Chondrocyte (in vitro differentiated cells): Measurements from ENCODE around the gene RANBP3L. TPM values are rescaled to one million over a fixed set of nuclear protein-coding genes. Genes with fewer than 3 reads are reported as not detected.

Experiments
- DNase-seq: peaks from one replicate; pipeline ENCODE4 v3.0.0; 2021; ENCODE audit warnings: mixed read lengths, low spot score
- H3K27ac Mint-ChIP-seq: one replicate; pipeline ENCODE4 v1.8.0; 2021; ENCODE audit warnings: mild to moderate bottlenecking, moderate library complexity, mixed read lengths; ENCODE audit not compliant: unreplicated experiment
- H3K27me3 Mint-ChIP-seq: 2 replicates; pipeline ENCODE4 v1.8.0; 2021; ENCODE audit warnings: low read depth, mixed read lengths
- H3K36me3 Mint-ChIP-seq: 2 replicates; pipeline ENCODE4 v1.8.0; 2021; ENCODE audit warnings: low read depth, mixed read lengths
- H3K4me1 Mint-ChIP-seq: 2 replicates; pipeline ENCODE4 v1.8.0; 2021; ENCODE audit warnings: low read depth, mild to moderate bottlenecking, mixed read lengths
- H3K4me3 Mint-ChIP-seq: one replicate; pipeline ENCODE4 v1.8.0; 2021; ENCODE audit warnings: mild to moderate bottlenecking, moderate library complexity, mixed read lengths; ENCODE audit not compliant: unreplicated experiment
- H3K9me3 Mint-ChIP-seq: 2 replicates; pipeline ENCODE4 v1.8.0; 2021; ENCODE audit warnings: low read depth, mixed read lengths
- total RNA-seq: library from RNA; stranded (reverse); gene quantifications from 3 replicates; pipeline ENCODE4 v1.2.1, GENCODE V29; 2021
- TF ChIP-seq, protein P1 (sequence below): fragments of 200-600 bp; sonication (generic); IDR thresholded peaks from 2 replicates; pipeline ENCODE4 v1.5.0; 2021; ENCODE audit warnings: antibody characterized with exemption, mild to moderate bottlenecking, moderate library complexity

The RANBP3L gene
- total RNA-seq, 1 donor from 2014 or later: 1.2 TPM

DNA sequence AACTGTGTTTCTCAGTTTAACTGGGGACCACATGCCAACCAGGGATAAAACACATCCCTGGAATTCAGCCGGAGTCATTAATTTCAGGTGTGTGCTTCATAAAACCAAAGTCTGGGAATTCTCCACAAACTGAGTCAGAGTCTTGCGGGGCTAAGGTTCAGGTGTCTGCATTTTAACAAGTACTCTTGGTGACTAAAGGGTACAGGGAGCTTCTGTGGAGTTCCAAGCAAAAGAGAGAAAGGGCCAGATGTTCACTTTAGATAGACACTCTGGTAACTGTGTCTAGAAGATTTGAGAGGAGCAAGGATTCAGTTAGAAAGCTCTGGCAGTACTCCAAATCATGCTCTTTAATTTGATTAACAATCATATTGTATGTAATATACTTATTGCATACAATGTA is 64.0 kb downstream of the RANBP3L start:
- peaks cover 48% of the 10 kb centered on the region for H3K4me1 Mint-ChIP-seq
- H3K4me3 Mint-ChIP-seq: no peak overlapping the region
- H3K27me3 Mint-ChIP-seq: no peaks in the 10 kb centered on the region
- H3K9me3 Mint-ChIP-seq: no peaks in the 10 kb centered on the region
- H3K27ac Mint-ChIP-seq: no peak overlapping the region
- DNase-seq: no peak
- TF ChIP-seq, protein P1, sequence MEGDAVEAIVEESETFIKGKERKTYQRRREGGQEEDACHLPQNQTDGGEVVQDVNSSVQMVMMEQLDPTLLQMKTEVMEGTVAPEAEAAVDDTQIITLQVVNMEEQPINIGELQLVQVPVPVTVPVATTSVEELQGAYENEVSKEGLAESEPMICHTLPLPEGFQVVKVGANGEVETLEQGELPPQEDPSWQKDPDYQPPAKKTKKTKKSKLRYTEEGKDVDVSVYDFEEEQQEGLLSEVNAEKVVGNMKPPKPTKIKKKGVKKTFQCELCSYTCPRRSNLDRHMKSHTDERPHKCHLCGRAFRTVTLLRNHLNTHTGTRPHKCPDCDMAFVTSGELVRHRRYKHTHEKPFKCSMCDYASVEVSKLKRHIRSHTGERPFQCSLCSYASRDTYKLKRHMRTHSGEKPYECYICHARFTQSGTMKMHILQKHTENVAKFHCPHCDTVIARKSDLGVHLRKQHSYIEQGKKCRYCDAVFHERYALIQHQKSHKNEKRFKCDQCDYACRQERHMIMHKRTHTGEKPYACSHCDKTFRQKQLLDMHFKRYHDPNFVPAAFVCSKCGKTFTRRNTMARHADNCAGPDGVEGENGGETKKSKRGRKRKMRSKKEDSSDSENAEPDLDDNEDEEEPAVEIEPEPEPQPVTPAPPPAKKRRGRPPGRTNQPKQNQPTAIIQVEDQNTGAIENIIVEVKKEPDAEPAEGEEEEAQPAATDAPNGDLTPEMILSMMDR: no peak
- no peaks in the 10 kb centered on the region for H3K36me3 Mint-ChIP-seq

DNA sequence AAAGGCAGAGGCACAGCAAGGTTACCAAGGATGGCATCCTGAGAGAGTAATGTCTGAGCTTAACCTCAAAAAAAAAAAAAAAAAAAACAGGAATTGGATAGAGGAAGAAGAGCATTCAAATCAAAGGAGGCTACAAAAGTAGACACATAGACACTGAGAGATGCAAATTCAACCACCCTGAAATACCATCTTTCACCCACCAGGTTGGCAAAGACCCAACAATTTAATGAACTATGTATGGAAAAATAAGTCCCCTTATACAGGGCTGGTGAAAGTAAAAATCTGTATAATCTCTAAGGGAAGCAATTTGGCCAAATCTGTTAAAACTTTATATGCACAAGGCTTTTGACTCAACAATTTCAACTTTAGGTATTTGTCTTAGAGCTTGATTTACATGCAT is 64.9 kb downstream of the RANBP3L start:
- no peak overlapping the region for H3K4me3 Mint-ChIP-seq
- H3K9me3 Mint-ChIP-seq: no peaks in the 10 kb centered on the region
- no peak overlapping the region for H3K27ac Mint-ChIP-seq
- no peaks in the 10 kb centered on the region for H3K27me3 Mint-ChIP-seq
- TF ChIP-seq, protein P1: no peak
- DNase-seq: no peak
- H3K4me1 Mint-ChIP-seq: peaks cover 44% of the 10 kb centered on the region
- H3K36me3 Mint-ChIP-seq: no peaks in the 10 kb centered on the region

DNA sequence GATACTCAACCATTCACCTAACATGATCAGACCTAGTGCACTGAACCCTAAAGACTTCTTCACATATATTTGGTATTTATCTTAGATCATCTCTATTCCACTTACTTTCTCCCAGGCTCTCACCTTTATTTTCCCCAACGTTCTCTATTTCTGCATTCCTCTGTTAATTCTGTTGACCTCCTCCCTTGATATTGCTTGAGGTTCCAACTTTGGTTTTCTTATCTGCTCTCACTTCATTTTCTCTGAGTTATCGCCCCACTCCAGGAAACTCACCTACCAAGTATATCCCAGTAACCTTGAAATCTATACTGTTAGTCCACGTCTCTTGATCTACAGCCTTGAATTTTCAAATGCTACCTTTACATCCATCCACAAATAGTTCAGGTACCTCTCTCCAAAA is 69.2 kb downstream of the RANBP3L start:
- no peak for DNase-seq
- no peaks in the 10 kb centered on the region for H3K27me3 Mint-ChIP-seq
- H3K4me1 Mint-ChIP-seq: peaks cover 39% of the 10 kb centered on the region
- no peak overlapping the region for H3K27ac Mint-ChIP-seq
- no peaks in the 10 kb centered on the region for H3K9me3 Mint-ChIP-seq
- no peak overlapping the region for H3K4me3 Mint-ChIP-seq
- no peaks in the 10 kb centered on the region for H3K36me3 Mint-ChIP-seq
- TF ChIP-seq, protein P1: no peak

DNA sequence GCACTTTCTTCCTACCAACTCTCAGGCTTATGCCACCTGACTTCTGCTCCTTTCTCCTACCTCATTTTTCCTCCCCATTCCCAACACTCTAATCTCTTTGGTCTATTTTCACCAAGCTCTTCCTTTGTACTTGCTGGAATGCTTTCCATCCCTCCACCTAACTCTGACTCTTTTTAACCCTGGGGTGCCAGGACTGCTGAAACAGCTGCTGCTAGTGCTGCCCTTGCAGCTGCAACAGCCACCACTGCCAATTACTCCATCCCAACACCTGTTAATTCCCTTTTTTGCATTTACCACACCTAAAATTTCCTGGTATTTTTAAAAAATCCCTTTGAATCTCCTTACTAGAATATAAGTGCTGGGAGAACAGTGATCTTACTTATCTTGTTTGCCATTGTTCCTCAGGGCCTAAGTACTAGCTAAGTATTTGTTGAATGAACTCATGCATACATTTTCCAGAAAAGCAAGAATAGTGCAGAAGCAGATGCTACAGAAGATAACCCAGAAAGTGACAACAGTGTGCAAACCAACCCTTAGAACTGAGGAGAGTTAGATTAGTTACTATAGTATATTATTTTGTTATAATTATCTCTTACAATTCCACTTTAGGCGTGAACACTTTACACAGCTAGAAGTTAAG is 71.4 kb downstream of the RANBP3L start:
- TF ChIP-seq, protein P1: no peak
- H3K4me3 Mint-ChIP-seq: no peak overlapping the region
- H3K36me3 Mint-ChIP-seq: peaks cover 5% of the 10 kb centered on the region
- DNase-seq: no peak
- H3K27me3 Mint-ChIP-seq: no peaks in the 10 kb centered on the region
- H3K9me3 Mint-ChIP-seq: no peaks in the 10 kb centered on the region
- H3K4me1 Mint-ChIP-seq: peaks cover 26% of the 10 kb centered on the region
- no peak overlapping the region for H3K27ac Mint-ChIP-seq

DNA sequence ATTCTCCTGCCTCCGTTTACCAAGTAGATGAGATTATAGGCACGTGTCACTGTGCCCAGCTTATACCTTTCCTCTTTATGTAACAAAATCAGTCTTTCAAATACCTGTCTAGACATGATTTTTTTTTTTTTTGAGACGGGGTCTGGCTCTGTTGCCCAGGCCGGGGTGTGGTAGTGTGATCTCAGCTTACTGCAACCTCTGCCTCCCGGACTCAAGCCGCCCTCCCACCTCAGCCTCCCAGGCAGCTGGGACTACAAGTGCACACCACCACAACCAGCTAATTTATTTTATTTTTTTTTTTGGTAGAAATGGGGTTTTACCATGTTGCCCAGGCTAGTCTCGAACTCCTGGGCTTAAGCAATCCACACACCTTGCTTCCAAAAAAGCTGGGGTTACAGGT is 73.2 kb downstream of the RANBP3L start:
- TF ChIP-seq, protein P1: no peak
- Mint-ChIP-seq H3K9me3 (no peaks in the 10 kb centered on the region), H3K4me3 (no peak overlapping the region), H3K36me3 (peaks cover 12% of the 10 kb centered on the region), H3K27me3 (no peaks in the 10 kb centered on the region), H3K4me1 (peaks cover 26% of the 10 kb centered on the region), H3K27ac (peak overlapping the region; percentile 37)
- no peak for DNase-seq
